HepG2 (cell line): ENCODE results near the gene CLDN15. TPM values are rescaled to one million over a fixed set of nuclear protein-coding genes. Genes with fewer than 3 reads are reported as not detected.
A peak's percentile ranks its signal among the peaks of the same experiment; 100 is the strongest.

ENCODE experiments used
- ATAD3A ChIP-seq: sonication (generic); formaldehyde crosslinking; IDR thresholded peaks from 2 replicates; pipeline ENCODE4 v1.4.0; 2020; ENCODE audit warnings: missing genetic modification reagents
- DMAP1 ChIP-seq: IDR thresholded peaks from 2 replicates; pipeline ENCODE4 v1.6.1; 2016
- EP300 ChIP-seq, 3 experiments: sonication (generic) in 1 of 3; formaldehyde crosslinking in 1 of 3; IDR thresholded peaks; 2 replicates each; pipeline versions ENCODE4 v1.5.1 to v1.6.1; 2011 to 2020; ENCODE audit warnings: low read depth in 2 of 3, low read length in 2 of 3, borderline replicate concordance in 1 of 3, improper control_type of control experiment in 1 of 3, mild to moderate bottlenecking in 1 of 3, missing genetic modification reagents in 1 of 3, moderate library complexity in 1 of 3
- FOXA1 ChIP-seq, 2 experiments: fragments of 450-650 bp in 1 of 2; sonication (generic) in 1 of 2; formaldehyde crosslinking in 1 of 2; IDR thresholded peaks; 2 replicates each; pipeline versions ENCODE4 v1.4.0 to v1.6.1; 2016 to 2020; ENCODE audit warnings: missing genetic modification reagents in 1 of 2
- GABPB1 ChIP-seq: IDR thresholded peaks from 2 replicates; pipeline ENCODE4 v1.6.1; 2016; ENCODE audit warnings: mild to moderate bottlenecking, missing genetic modification reagents, moderate library complexity, missing compliant biosample characterization
- HDAC2 ChIP-seq: sonication (generic); formaldehyde crosslinking; IDR thresholded peaks from 2 replicates; pipeline ENCODE4 v1.4.0; 2020; ENCODE audit warnings: missing genetic modification reagents
- HNF4G ChIP-seq, 2 experiments: sonication (generic) in 1 of 2; formaldehyde crosslinking in 1 of 2; IDR thresholded peaks; 2 replicates each; pipeline versions ENCODE4 v1.4.0 to v1.6.1; 2011 to 2020; ENCODE audit warnings: borderline replicate concordance in 2 of 2, low read depth in 2 of 2, mild to moderate bottlenecking in 2 of 2, low read length in 1 of 2, missing genetic modification reagents in 1 of 2, moderate library complexity in 1 of 2
- KDM2A ChIP-seq: sonication (generic); formaldehyde crosslinking; IDR thresholded peaks from 2 replicates; pipeline ENCODE4 v1.4.0; 2020; ENCODE audit warnings: low read depth, missing genetic modification reagents, borderline replicate concordance
- MYC ChIP-seq: sonication (generic); formaldehyde crosslinking; IDR thresholded peaks from 2 replicates; pipeline ENCODE4 v1.9.0; 2021; ENCODE audit warnings: missing genetic modification reagents, borderline replicate concordance
- NCOA2 ChIP-seq: sonication (generic); formaldehyde crosslinking; IDR thresholded peaks from 2 replicates; pipeline ENCODE4 v1.8.0; 2022; ENCODE audit warnings: inconsistent platforms
- POGZ ChIP-seq: sonication (generic); formaldehyde crosslinking; IDR thresholded peaks from 2 replicates; pipeline ENCODE4 v1.4.0; 2020; ENCODE audit warnings: mild to moderate bottlenecking, missing genetic modification reagents
- RBFOX2 ChIP-seq: fragments of 200-400 bp; formaldehyde crosslinking; IDR thresholded peaks from 2 replicates; pipeline ENCODE4 v1.6.1; 2017; ENCODE audit warnings: low read depth, mild to moderate bottlenecking, low read length
- RCOR2 ChIP-seq: IDR thresholded peaks from 2 replicates; pipeline ENCODE4 v1.6.1; 2016; ENCODE audit warnings: missing biosample characterization, missing genetic modification reagents
- SAP130 ChIP-seq: IDR thresholded peaks from 2 replicates; pipeline ENCODE4 v1.6.1; 2016; ENCODE audit warnings: low read depth
- SP5 ChIP-seq: IDR thresholded peaks from 2 replicates; pipeline ENCODE4 v1.6.1; 2016; ENCODE audit warnings: low read depth, borderline replicate concordance
- YEATS2 ChIP-seq: sonication (generic); formaldehyde crosslinking; IDR thresholded peaks from 2 replicates; pipeline ENCODE4 v1.4.0; 2020; ENCODE audit warnings: missing genetic modification reagents, borderline replicate concordance
- ZBTB2 ChIP-seq: sonication (generic); formaldehyde crosslinking; IDR thresholded peaks from 2 replicates; pipeline ENCODE4 v1.8.0; 2022; ENCODE audit warnings: low read depth, missing genetic modification reagents
- ZNF550 ChIP-seq: sonication (generic); formaldehyde crosslinking; IDR thresholded peaks from 2 replicates; pipeline ENCODE4 v1.4.0; 2020; ENCODE audit warnings: mild to moderate bottlenecking, missing genetic modification reagents, borderline replicate concordance
- ZNF598 ChIP-seq: sonication (generic); formaldehyde crosslinking; IDR thresholded peaks from 2 replicates; pipeline ENCODE4 v1.5.1; 2020; ENCODE audit warnings: mild to moderate bottlenecking, missing genetic modification reagents, borderline replicate concordance
- ZNF652 ChIP-seq: IDR thresholded peaks from 2 replicates; pipeline ENCODE4 v1.6.1; 2016; ENCODE audit warnings: low read depth, borderline replicate concordance
- ZNF674 ChIP-seq: sonication (generic); formaldehyde crosslinking; IDR thresholded peaks from 2 replicates; pipeline ENCODE4 v1.5.0; 2020; ENCODE audit warnings: low read depth, mild to moderate bottlenecking, missing genetic modification reagents
- ZSCAN30 ChIP-seq: sonication (generic); formaldehyde crosslinking; IDR thresholded peaks from 2 replicates; pipeline ENCODE4 v1.5.0; 2020; ENCODE audit warnings: mild to moderate bottlenecking, missing genetic modification reagents
- polyA plus RNA-seq, 8 experiments: library from polyadenylated mRNA; depleted of rRNA in 3 of 8; stranded (reverse) in 7 of 8; unstranded in 1 of 8; fragments of >200 nt; fragmentation: Illumina TruSeq in 4 of 8; extraction: Trizol in 4 of 8; gene quantifications; 2 replicates each; pipeline versions ENCODE4 v1.2.1 to v1.2.3, GENCODE V29; 2011 to 2016; ENCODE audit warnings: low read depth in 4 of 8, missing spikeins in 1 of 8, mixed read lengths in 1 of 8; ENCODE audit not compliant: insufficient read depth in 1 of 8
- total RNA-seq, 5 experiments: library from RNA; depleted of rRNA; stranded (reverse); fragments of >200 nt; fragmentation: Illumina TruSeq; extraction: Trizol; gene quantifications; 2 replicates each; pipeline ENCODE4 v1.2.3, GENCODE V29; 2016; ENCODE audit warnings: low read depth in 1 of 5

CLDN15 gene
- total and polyA plus RNA-seq, 2 of the 13 experiments (the other 11 are each of a cell fraction or from before 2014, with no cell fraction given): 7.1 to 17.8 TPM

GRCh38 chr7:101220295-101220694 lies 17.3 kb downstream of the CLDN15 start (continued):
- peak; percentile 73; the same call in 1 of the 2 replicates for TF ChIP-seq HNF4G (IDR thresholded peaks at IDR 0.05; ENCODE audit: borderline replicate concordance, low read depth, low read length)
- peak; percentile 53; the same call in 1 of the 2 replicates for TF ChIP-seq HNF4G (CRISPR knock-in tag; IDR thresholded peaks at IDR 0.05; ENCODE audit: borderline replicate concordance, low read depth)
- TF ChIP-seq GABPB1 (CRISPR knock-in tag): no peak
- TF ChIP-seq MYC (CRISPR knock-in tag): 0 out of 2 replicates have a peak, but pooled peaks have one; percentile 16
- TF ChIP-seq ZNF674 (CRISPR knock-in tag): no peak
- TF ChIP-seq SP5 (CRISPR knock-in tag): no peak
- TF ChIP-seq YEATS2 (CRISPR knock-in tag): no peak
- peak; percentile 95 for TF ChIP-seq ZNF652 (CRISPR knock-in tag)
- peak; percentile 48 for TF ChIP-seq SAP130 (CRISPR knock-in tag)
- no peak for TF ChIP-seq ZBTB2 (CRISPR knock-in tag)
- no peak; a peak in 1 of 4 replicates for TF ChIP-seq EP300 (IDR thresholded peaks at IDR 0.05; ENCODE audit: low read depth in 2 of 2, low read length in 2 of 2)
- TF ChIP-seq EP300 (CRISPR knock-in tag; IDR thresholded peaks at IDR 0.05; ENCODE audit: borderline replicate concordance): no peak; the same call in 1 of the 2 replicates
- TF ChIP-seq HDAC2 (CRISPR knock-in tag): peak; percentile 62; the same call in 1 of the 2 replicates
- TF ChIP-seq POGZ (CRISPR knock-in tag): no peak
- TF ChIP-seq RBFOX2: no peak
- TF ChIP-seq ZNF550 (CRISPR knock-in tag): no peak
- no peak for TF ChIP-seq KDM2A (CRISPR knock-in tag)
- no peak for TF ChIP-seq ZSCAN30
- no peak for TF ChIP-seq ATAD3A (CRISPR knock-in tag)
- no peak for TF ChIP-seq FOXA1 (IDR thresholded peaks at IDR 0.05)
- peak; percentile 31; the same call in 1 of the 2 replicates for TF ChIP-seq FOXA1 (CRISPR knock-in tag; IDR thresholded peaks at IDR 0.05)
- TF ChIP-seq DMAP1 (CRISPR knock-in tag): no peak
- TF ChIP-seq ZNF598 (CRISPR knock-in tag): no peak
- TF ChIP-seq NCOA2 (CRISPR knock-in tag): peak; percentile 53; the same call in 1 of the 2 replicates
- no peak for TF ChIP-seq RCOR2 (CRISPR knock-in tag)
- TF ChIP-seq, all 625 proteins: peak for 74
